NB4 (cell line): Measurements from ENCODE around the gene VANGL1.

Experiments used
- DNase-seq: peaks from one replicate; pipeline ENCODE4 v3.0.0; 2010; ENCODE audit warnings: low read depth
- H3K4me3 ChIP-seq: one replicate; pipeline ENCODE4 v1.5.1; 2011; ENCODE audit warnings: mild to moderate bottlenecking, low read depth, low read length, moderate library complexity
- CTCF ChIP-seq: IDR thresholded peaks from one replicate; pipeline ENCODE4 v1.5.1; 2012; ENCODE audit warnings: low read depth, low read length
- MAX ChIP-seq: IDR thresholded peaks from 2 replicates; pipeline ENCODE4 v1.6.1; 2011; ENCODE audit warnings: low read depth, low read length
- MYC ChIP-seq: IDR thresholded peaks from 2 replicates; pipeline ENCODE4 v1.6.1; 2011; ENCODE audit warnings: low read depth, low read length
- POLR2A ChIP-seq: IDR thresholded peaks from 2 replicates; pipeline ENCODE4 v1.6.1; 2011; ENCODE audit warnings: mild to moderate bottlenecking; ENCODE audit not compliant: insufficient read length; ENCODE audit errors: extremely low read depth

Gene VANGL1

GRCh38 chr1:115725600-115725999 lies 83.8 kb downstream of the VANGL1 start:
- DNase-seq, result no peak

GRCh38 chr1:115726161-115726560 lies 84.4 kb downstream of the VANGL1 start:
- no peak overlapping the region for H3K4me3 ChIP-seq
- TF ChIP-seq CTCF (no peak), MAX (no peak), MYC (no peak), POLR2A (no peak)
- no peak for DNase-seq

More at GRCh38 chr1:115725600-115725999, 83.8 kb downstream of the VANGL1 start:
- H3K4me3 ChIP-seq, result no peak overlapping the region
- no peak for TF ChIP-seq MYC
- no peak for TF ChIP-seq MAX
- TF ChIP-seq CTCF, result no peak
- TF ChIP-seq POLR2A, result no peak

- DNase-seq, result no peak
- no peak overlapping the region for H3K4me3 ChIP-seq
- TF ChIP-seq MYC, result no peak
- no peak for TF ChIP-seq MAX
- no peak for TF ChIP-seq CTCF
- no peak for TF ChIP-seq POLR2A
These were observed 84.8 kb downstream of the VANGL1 start for GRCh38 chr1:115726570-115726969.

GRCh38 chr1:115727706-115728249 lies 86.0 kb downstream of the VANGL1 start:
- DNase-seq, result peak; percentile 95
- TF ChIP-seq MYC (peak; percentile 66), MAX (peak; percentile 75), CTCF (no peak)

GRCh38 chr1:115728341-115728740 lies 86.6 kb downstream of the VANGL1 start:
- no peak for TF ChIP-seq POLR2A
- no peak for DNase-seq
- no peak overlapping the region for H3K4me3 ChIP-seq

More at GRCh38 chr1:115727706-115728249, 86.0 kb downstream of the VANGL1 start:
- no peak overlapping the region for H3K4me3 ChIP-seq

- no peak overlapping the region for H3K4me3 ChIP-seq
- no peak for TF ChIP-seq CTCF
- TF ChIP-seq MYC, result no peak
- TF ChIP-seq POLR2A, result no peak
- no peak for TF ChIP-seq MAX
- DNase-seq, result no peak
These were observed 88.0 kb downstream of the VANGL1 start for GRCh38 chr1:115729756-115730155.
